Hepatocyte (in vitro differentiated cells): ENCODE measurements around the gene PRKRIP1.

ENCODE experiments used
- CTCF ChIP-seq: fragments of 200-600 bp; sonication (generic); IDR thresholded peaks from 2 replicates; pipeline ENCODE4 v1.5.1; 2016; ENCODE audit warnings: antibody characterized with exemption, mild to moderate bottlenecking; ENCODE audit not compliant: poor library complexity
- EZH2 ChIP-seq: fragments of 200-600 bp; sonication (generic); IDR thresholded peaks from 2 replicates; pipeline ENCODE4 v1.6.1; 2016; ENCODE audit warnings: antibody characterized with exemption, mild to moderate bottlenecking, borderline replicate concordance
- EZH2phosphoT487 ChIP-seq: fragments of 200-600 bp; sonication (generic); IDR thresholded peaks from one replicate; pipeline ENCODE4 v1.6.1; 2018; ENCODE audit warnings: antibody characterized with exemption, mild to moderate bottlenecking, low read depth, moderate library complexity; ENCODE audit not compliant: unreplicated experiment, severe bottlenecking

GRCh38 chr7:102471791-102472125 is 75.6 kb downstream of the PRKRIP1 start:
- no peak for TF ChIP-seq EZH2
- no peak for TF ChIP-seq EZH2phosphoT487
- TF ChIP-seq CTCF = no peak
